NCI-H1694 (cell line): ENCODE data around the gene NLGN1.
"Not testable (repeated sequence)": the region's sequence is repeated elsewhere in the genome, so short reads cannot be mapped to it uniquely, and the experiment has no call there.

Experiments used
- DNase-seq: peaks from one replicate; lab custom pipeline; 2025; lab: John Stamatoyannopoulos, UW

NLGN1 gene

DNA sequence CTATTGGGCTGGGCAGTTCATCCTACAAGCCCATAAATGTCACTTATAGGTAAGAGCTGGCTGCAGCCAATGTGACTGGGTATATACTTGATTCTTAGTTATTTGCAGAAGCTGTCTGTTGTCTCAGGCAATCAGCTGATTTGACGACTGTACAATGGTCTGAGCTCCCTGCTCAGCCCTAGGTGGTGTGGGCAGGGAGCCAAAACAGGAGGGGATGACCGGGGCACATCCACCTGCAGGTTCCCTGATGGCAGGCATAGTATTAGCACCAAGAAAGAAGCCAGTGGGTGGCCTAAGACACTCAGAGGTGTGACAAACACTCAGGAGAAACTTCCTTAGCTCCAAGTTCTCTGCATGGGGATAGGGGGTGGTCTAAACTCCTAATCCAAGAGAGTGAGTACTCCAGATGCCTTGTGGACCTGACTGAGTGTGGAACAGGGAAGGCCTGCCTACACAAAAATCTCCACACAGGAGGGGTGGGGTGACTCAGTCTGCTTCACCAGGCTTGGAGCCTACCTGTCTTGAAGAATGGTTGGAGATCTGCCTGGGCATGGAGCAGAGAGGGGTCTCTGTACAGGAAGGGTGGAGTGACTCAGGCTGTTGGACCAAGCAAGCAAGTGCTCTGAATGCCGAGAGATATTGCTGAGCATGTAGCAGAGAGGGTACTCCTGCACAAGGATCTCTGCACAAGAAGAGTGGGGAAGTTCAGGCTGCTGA is 771.2 kb downstream of the NLGN1 start:
- DNase-seq, result no peak

DNA sequence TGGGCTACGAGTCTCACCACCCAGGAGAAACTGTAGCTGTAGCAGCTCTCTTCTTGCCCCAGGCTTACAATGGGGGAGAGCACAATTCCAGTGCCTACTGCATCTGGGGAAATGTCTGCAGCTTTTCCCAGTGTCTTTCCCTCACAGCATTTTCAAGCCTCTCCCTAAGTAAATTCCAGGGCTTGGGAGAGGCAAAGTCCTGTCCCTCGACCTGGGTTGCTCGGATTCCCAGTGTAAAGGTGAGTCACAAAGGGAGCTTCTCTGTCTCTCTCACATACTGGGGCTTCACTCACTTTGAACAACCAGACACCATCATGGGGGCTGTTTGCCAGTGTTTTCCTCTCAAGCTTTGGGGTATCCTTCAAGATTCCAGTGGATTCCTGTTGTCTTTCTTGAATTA is 772.2 kb downstream of the NLGN1 start:
- no peak for DNase-seq

DNA sequence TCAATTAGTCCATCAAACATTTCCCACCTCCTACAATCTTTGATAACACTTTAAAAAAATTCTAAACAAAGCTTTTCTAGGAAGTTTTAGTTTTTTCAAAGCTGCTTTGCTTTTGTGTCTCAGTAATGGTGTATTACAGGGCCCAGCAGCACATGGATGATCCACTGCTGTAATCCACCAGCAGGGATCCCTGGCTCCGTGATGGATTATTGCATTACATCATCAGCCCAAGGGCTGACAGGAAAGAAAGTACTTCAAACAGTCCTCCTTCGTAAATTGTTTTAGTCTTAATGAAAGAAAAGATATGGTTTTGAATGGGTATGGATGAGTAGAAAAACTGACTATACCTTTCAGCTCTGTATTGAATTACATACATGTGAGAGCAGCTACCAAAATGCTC is 772.7 kb downstream of the NLGN1 start:
- DNase-seq, result no peak

DNA sequence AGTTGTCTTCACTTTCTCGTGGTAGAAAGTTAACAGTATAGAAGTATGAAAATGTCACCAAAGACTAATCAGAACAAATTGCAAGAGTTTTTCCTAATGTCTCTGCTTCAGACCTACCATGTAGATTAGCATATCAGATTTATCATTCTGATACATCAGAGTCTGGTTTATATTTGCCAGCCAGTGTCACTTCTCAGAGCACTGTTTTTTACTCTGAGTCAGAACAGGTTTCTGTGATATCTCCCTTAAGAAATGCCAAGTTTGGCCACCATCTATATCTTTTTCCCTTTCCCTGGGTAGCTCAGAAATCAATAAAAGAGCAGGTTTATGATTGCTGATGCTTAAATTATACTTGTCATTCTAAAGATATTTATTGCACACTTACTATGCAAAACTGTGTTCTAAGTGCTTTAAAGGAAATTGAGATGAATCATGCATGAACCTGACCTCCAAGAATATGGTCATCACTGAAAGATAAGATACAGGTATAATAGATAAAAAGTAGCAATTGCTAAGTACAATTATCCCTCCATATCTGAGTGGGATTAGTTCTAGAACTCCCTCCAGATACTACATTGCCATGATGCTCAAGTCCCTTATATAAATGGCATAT is 788.9 kb downstream of the NLGN1 start:
- no peak for DNase-seq

DNA sequence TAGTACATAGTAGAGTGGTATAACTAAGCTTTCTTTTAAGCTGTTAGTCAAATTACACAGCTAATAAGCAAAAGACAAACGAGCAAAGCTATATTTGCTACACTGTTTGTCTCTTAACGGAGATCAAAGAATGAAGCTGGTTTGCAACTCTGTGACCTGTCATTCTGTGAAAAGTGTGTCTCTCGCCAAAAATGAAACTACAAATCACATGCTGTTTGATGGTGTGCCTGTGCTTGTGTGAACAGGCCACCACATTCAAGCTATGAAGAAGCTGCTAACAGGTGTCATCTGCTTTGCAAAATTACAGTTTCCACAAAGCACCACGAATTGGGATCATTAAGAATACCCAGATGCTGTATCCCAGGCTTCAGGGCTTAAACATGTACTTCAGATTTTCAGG is 793.8 kb downstream of the NLGN1 start:
- DNase-seq, result no peak

DNA sequence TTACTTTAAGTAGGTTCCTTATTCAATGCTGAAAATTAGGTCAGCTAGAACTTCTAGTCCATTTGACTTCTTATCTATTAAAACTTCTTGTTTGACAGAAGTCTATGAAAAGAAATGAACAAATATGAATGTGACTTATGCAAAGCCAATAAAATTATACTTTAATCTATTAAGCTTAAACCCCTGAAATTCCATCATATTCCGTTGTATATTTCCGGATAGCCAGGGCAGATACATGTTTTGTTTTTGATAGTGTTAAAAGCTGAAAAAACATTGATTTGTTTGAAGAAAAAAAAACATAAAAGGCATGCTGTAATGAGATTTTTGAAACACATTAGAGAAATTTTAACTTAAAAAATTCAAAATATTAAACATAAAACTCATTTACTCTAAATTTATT is 794.4 kb downstream of the NLGN1 start:
- DNase-seq, result no peak

DNA sequence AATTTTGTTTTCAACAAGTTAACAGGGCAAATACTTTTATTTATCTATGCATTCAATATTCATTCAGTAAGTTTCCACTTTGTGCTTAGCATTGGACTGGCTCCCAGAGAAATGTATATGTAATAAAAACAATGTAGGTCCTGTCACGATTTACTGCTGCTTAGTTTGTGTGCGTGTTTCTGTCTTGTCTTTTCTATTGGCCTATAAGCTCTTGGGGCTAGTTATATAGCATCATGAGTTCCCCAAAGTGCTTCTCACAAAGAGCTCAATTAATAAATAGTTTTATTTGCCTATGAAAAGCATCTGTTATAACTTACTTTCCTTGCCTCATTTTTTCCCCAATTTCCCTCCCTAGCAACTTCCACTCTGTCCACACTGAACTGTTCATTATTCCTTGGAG is 794.9 kb downstream of the NLGN1 start:
- no peak for DNase-seq

DNA sequence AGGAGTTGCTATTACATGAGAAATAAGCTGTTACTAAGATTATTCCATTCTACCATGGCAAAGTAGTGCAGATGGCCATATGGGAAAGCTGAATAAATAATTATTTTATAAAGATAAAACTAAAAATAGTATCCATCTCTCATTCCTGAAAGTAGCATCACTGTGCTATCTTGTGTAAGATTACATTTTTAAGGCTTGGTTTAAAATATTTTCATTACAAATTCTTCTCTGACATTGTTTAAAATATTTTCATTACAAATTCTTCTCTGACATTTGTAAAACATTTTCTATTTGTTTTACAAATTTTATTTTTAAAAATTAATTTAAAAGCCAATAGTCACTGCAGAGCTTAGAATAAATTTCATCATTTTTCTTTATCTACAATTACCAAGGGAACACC is 796.1 kb downstream of the NLGN1 start:
- no peak for DNase-seq

DNA sequence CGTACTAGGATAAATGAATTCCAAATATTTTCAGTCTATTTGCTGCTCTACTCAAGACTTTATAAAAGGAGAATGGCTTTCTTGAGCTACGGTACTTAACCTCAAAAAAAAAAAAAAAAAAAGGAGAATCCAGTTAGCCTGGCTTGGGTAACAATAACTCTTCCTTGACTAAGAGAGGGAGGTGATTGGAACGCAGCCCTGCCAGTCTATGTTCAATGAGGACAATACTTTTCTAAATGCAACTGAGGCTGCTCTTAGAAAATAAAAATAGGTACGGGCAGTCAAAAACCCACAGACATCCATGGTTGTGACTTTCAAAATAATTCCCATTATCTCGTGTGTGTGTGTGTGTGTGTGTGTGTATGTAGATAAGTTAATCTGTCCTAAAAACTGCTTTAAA is 799.9 kb downstream of the NLGN1 start:
- DNase-seq, result no peak

DNA sequence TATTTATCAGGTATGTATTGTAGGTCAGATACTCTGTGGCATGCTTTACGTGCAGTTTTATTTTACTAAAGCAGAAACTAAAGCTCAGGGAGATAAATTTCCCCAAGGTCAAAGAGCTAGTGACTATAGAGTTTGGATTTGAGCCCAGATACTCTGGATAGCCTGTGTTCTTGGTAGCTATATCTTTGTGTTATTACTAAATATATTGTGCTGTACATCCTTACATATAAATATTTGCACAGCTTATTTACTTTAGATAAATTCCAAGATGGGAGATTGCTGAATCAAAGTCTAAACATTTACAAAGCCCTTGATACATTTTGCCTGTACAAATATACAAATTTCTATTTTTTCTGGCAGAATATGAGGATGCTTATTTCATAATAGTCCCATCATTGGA is 800.7 kb downstream of the NLGN1 start:
- DNase-seq, result no peak

DNA sequence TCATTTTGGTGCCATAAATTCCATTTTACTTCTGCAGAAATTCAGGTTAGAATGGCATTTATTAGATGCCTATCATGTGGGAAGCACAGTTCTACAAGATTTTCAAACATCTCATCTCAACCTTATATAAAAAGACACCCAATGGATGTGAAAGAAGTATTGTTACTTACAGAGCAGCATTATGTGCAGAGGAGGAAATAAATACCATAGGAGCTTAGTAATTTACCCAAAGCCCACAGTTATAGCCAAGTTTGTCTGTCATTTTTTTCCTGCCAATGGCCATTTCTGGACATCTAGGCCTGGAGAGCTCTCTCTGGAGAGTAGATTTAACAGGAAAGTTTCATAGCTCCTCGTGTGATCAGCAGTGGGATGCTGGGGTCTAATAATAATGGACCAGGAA is 802.2 kb downstream of the NLGN1 start:
- DNase-seq, result no peak

DNA sequence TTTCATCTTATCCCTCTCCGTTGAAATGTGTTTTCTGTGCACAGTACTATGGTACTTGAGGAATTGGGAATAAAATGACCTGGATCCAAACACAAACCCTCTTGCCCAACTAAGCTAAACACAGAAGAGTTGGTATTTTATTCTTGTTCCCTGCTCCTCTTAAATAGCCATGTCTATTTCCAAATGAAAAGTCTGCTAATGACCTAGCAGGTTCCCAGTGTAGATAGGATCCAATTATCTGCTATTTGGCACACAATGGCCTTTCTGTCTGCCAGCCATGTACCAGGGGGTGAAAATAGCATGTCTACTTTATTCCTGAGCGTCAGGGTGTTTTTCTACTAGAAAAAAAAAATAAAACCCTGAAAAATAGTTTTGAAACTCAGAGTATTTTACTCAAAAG is 804.6 kb downstream of the NLGN1 start:
- DNase-seq, result no peak

DNA sequence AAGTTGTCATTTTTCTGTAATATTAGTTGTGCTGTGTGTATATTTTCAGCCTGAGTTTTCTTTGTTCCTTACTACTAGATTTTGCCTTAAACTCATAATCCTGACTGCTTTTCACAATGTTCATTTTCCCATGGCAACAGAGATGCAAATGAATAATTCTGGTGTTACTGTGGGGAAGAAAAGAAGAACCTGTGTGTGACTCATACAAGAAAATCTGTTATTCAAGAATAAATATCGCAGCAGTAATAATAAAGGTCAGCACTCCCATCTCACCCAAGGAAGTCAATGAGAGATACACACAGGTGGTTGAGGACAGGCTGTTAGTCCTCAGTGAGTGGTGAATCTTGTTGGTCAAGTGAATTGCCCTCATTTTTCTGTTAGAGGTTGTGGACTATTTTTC is 805.0 kb downstream of the NLGN1 start:
- DNase-seq, result no peak

DNA sequence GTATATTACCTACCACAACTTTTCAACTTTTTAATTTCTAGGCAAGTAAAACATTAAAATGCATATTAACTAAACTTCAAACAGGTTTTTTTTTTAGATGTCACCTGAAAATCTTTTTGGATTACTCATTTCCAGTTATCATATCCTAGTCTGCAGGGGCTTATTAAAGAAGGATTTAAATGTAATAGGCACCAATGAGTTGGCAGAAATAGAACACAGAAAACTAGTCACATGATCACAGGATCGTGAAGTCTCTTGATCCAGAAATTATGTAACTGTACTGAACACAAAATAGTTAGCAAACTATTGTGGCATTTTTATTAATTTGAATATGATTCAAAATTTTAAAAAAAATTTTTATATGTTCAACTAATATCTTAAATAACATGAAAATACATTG is 807.2 kb downstream of the NLGN1 start:
- no peak for DNase-seq

DNA sequence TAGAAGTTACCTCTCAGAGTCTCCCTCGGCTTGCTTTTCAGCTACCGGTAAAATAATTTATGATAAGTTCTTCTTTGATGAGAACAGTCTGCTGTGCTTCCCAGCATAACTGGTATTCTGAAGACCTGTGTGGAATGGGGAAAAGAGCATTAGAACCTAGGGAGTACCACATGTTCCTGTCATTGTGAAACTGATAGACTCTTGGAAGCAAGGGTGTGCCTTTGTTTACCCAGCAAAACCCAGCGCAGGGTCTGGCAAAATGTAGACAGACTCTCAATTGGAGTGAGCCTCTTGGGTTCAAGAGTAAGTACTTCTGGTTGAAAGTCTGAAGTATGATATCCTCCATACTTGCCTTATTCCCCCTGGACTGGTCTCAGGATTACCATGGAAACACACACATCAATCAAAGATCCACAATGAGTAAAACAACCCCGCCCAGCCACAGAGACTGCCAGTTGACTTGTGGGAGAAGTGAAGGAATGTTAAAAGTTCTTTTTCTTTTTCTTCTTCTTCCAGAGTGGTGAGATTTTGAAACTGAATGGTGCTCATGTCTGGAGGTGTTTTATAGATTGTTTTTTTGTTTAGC is 809.2 kb downstream of the NLGN1 start:
- DNase-seq, result no peak

DNA sequence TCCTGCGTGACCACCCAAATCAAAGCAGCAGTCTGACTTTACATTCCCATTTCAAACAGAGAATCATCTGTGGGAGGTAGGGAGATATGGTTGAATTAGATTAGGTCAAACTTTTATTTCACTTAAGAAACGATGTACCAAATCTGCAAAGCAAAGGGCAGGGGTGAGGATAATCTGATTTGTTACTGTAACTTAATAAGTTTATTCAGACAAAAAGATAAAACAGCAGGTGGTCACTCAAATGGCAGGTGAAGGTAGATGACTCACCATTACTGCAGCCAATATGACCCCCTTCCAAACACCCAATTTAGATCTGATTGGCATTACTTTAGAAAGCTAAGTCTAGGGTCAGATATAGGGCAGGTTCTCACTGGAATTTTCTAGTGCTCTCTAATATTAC is 810.6 kb downstream of the NLGN1 start:
- no peak for DNase-seq

DNA sequence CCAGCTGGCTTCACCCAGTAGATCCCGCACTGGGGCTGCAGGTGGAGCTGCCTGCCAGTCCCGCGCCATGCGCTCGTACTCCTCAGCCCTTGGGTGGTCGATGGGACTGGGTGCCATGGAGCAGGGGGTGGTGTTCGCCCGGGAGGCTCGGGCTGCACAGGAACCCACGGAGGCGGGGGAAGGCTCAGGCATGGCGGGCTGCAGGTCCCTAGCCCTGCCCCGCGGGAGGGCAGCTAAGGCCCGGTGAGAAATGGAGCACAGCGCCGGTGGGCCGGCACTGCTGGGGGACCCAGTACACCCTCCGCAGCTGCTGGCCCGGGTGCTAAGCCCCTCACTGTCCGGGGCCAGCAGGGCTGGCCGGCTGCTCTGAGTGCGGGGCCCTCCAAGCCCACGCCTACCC is 814.4 kb downstream of the NLGN1 start:
- not testable (repeated sequence) for DNase-seq

DNA sequence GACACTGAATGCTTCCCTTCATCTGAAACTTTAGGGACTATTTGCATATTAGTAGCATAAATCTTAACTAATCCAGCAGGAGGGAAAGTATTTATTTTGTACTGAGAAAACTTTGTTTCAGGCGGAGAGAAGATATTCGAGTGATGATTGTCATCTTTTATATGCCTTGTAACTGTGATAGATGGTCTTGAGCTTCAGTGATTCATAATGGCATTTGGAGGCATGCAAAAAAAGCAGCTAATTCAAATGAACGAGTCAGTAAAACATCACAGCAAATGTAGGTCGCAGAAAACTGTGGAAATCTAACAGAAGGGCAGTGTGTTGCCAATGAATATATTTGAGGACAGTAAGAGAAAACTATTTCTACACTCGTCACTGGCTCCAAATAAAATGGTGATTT is 817.9 kb downstream of the NLGN1 start:
- DNase-seq, result no peak

DNA sequence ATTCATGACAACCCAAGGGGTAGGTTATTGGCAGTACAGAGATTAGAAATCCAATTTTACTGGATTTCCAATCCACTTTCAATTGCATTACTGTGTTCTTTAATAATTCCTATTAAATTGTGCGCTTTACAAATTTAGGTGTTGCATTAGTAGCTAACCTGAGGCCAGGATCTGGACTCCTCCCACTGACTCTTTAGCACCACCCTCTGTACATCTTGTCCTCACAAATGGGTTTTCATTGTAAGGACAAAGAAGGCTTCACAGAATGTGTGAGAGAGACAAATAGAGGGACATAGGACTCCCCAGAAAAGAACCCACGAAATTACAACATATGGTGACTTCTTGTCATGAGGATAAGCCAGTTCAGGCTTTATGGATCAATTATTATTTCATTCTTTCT is 818.5 kb downstream of the NLGN1 start:
- no peak for DNase-seq

DNA sequence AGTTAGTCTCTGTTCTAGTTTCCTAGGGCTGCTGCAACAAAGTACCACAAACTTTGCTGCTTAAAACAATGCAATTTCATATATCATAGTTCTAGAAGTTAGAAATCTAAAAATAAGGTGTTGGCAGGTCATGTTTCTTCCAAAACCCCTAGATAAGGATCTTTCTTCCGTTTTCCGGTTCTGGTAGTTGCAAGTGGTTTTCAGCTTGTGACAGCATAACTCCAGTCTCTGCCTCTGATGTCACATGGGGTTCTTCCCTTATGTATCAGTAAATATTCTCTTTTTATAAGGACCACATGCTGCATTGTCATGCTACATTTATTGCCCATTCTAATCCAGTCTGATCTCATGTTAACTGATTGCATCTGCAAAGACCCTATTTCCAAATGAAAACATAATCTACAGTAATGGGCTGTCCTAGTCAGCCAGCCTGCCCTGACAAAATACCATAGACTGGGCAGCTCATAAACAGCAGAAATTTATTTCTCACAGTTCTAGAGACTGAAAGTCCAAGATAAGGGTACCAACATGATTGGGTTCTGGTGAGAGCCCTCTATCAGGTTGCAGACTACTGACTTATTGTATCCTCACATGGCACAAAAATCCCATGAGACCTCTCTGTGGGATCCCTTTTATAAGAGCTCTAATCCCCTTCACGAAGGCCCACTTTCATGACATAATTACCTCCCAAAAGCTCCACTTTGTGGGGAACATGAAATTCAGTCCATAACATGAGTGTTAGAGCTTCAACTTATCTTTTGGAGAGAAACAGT is 819.6 kb downstream of the NLGN1 start:
- no peak for DNase-seq

DNA sequence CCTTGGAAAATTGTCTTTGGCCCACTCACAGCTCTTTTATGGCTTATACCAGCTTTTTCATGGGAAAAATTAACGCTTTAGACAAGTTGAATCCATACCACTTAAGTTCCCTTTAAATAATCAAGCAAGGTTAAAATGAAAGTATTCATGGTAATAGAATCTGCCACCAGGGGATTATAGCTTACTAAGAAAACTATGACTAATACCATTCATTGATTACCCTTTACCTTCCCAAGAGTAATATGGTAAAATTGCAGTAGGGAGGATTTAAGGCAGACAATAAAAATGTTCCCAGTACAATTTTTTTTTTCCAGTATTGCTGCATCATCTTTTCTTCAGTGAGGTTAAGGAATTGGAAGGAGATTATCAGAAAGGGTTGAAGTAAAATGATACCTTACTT is 820.5 kb downstream of the NLGN1 start:
- no peak for DNase-seq

DNA sequence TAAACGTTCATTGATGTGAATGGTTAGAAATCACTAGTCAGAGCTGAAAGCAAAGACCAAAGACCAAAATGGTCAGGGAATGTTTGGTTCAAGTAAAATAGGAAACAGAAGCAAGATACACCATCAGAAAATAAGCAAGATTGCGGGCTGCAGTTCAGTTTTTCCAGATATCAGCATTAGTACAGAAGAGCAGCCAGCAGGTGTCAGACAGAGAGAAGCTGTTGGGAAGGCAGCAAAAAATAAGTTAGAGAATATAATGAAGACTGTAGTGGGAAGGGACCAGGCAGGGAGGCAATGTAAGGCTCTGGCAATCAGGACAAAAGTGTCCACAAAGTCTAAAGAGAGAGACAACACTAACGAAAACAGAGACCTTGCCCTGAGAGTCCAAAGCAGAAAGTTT is 822.2 kb downstream of the NLGN1 start:
- no peak for DNase-seq
